K562 (cell line): Measurements from ENCODE around the gene GIPC3. TPM values are rescaled to one million over a fixed set of nuclear protein-coding genes. Genes with fewer than 3 reads are reported as not detected.

ENCODE experiments used
- ARHGAP35 ChIP-seq: fragments of 450-650 bp; IDR thresholded peaks from 2 replicates; pipeline ENCODE4 v1.6.1; 2018; ENCODE audit not compliant: partially characterized antibody
- BHLHE40 ChIP-seq: IDR thresholded peaks from 2 replicates; pipeline ENCODE4 v1.6.1; 2011; ENCODE audit warnings: low read length, improper control_type of control experiment
- BRF1 ChIP-seq: IDR thresholded peaks from 3 replicates; pipeline ENCODE4 v1.6.1; 2011; ENCODE audit warnings: borderline replicate concordance, mild to moderate bottlenecking; ENCODE audit not compliant: insufficient read length; ENCODE audit errors: extremely low read depth
- FOXA3 ChIP-seq, 2 experiments: fragments of 450-650 bp in 1 of 2; sonication (generic) in 1 of 2; formaldehyde crosslinking; IDR thresholded peaks in 1 of 2; conservative IDR thresholded peaks in 1 of 2; 2 replicates each; pipeline versions ENCODE4 v1.4.0 to v1.8.0; 2020 to 2022; ENCODE audit warnings: mild to moderate bottlenecking in 2 of 2, missing genetic modification reagents in 1 of 2
- HDAC1 ChIP-seq, 2 experiments: fragments of 450-650 bp; IDR thresholded peaks; 2 replicates each; pipeline ENCODE4 v1.6.1; 2016 to 2017; ENCODE audit warnings: inconsistent platforms in 1 of 2, mild to moderate bottlenecking in 1 of 2, moderate library complexity in 1 of 2
- HLTF ChIP-seq: fragments of 450-650 bp; IDR thresholded peaks from 2 replicates; pipeline ENCODE4 v1.6.1; 2016
- MIER1 ChIP-seq: fragments of 450-650 bp; IDR thresholded peaks from 2 replicates; pipeline ENCODE4 v1.6.1; 2016; ENCODE audit warnings: antibody characterized with exemption, mild to moderate bottlenecking, low read depth
- NR3C1 ChIP-seq: sonication (generic); formaldehyde crosslinking; IDR thresholded peaks from 2 replicates; pipeline ENCODE4 v1.8.1; 2022; ENCODE audit warnings: missing genetic modification reagents
- POLR2AphosphoS5 ChIP-seq: IDR thresholded peaks from 2 replicates; pipeline ENCODE4 v1.6.1; 2011; ENCODE audit warnings: mild to moderate bottlenecking, low read depth, low read length, moderate library complexity; ENCODE audit not compliant: control insufficient read depth, insufficient read depth
- PRDM10 ChIP-seq: fragments of 450-650 bp; IDR thresholded peaks from 2 replicates; pipeline ENCODE4 v1.6.1; 2018; ENCODE audit not compliant: partially characterized antibody
- SUPT5H ChIP-seq: fragments of 450-650 bp; IDR thresholded peaks from 2 replicates; pipeline ENCODE4 v1.6.1; 2016
- ZBED1 ChIP-seq: IDR thresholded peaks from 2 replicates; pipeline ENCODE4 v1.6.1; 2014
- ZFP30 ChIP-seq: fragments of 250-450 bp; sonication (Bioruptor Pico); IDR thresholded peaks from 2 replicates; pipeline ENCODE4 v1.8.0; 2022; ENCODE audit warnings: moderate library complexity, mild to moderate bottlenecking, inconsistent platforms, borderline replicate concordance
- ZKSCAN1 ChIP-seq: fragments of 150-350 bp; IDR thresholded peaks from 2 replicates; pipeline ENCODE4 v1.6.1; 2016; ENCODE audit warnings: low read depth, low read length
- ZNF354B ChIP-seq: fragments of 250-450 bp; sonication (Bioruptor Pico); IDR thresholded peaks from 2 replicates; pipeline ENCODE4 v1.4.0; 2020
- ZNF639 ChIP-seq, 2 experiments: fragments of 200-800 bp in 1 of 2; sonication (Bioruptor generic) in 1 of 2; sonication (generic) in 1 of 2; formaldehyde crosslinking in 1 of 2; IDR thresholded peaks in 1 of 2; conservative IDR thresholded peaks in 1 of 2; 2 replicates each; pipeline versions ENCODE4 v1.5.0 to v1.6.1; 2016 to 2020; ENCODE audit warnings: missing compliant biosample characterization in 1 of 2, missing genetic modification characterization in 1 of 2, missing genetic modification reagents in 1 of 2
- polyA plus RNA-seq, 8 experiments: library from polyadenylated mRNA; depleted of rRNA in 4 of 8; stranded (reverse) in 5 of 8; unstranded in 3 of 8; fragments of >200 nt; fragmentation: Nextera tagmentation in 2 of 8; fragmentation: Illumina TruSeq in 1 of 8; extraction: Ambion mirVana in 2 of 8; extraction: Trizol in 1 of 8; gene quantifications; 2 replicates each; pipeline versions ENCODE4 v1.2.1 to v1.2.3, GENCODE V29; 2011 to 2014; ENCODE audit warnings: inconsistent platforms in 1 of 8, missing spikeins in 1 of 8
- total RNA-seq, 7 experiments: library from RNA; depleted of rRNA in 6 of 7; stranded (reverse); fragments of >200 nt in 6 of 7; fragmentation: Illumina TruSeq in 2 of 7; extraction: Trizol in 2 of 7; gene quantifications; 2 replicates each; pipeline versions ENCODE4 v1.2.1 to v1.2.3, GENCODE V29; 2011 to 2021; ENCODE audit warnings: low replicate concordance in 1 of 7
- TF ChIP-seq, protein P1 (sequence below): fragments of 150-350 bp; IDR thresholded peaks from 2 replicates; pipeline ENCODE4 v1.6.1; 2014; ENCODE audit warnings: low read depth, mild to moderate bottlenecking, low read length, borderline replicate concordance
- TF ChIP-seq, protein P2 (sequence below): fragments of 450-650 bp; IDR thresholded peaks from 2 replicates; pipeline ENCODE4 v1.6.1; 2016; ENCODE audit warnings: antibody characterized with exemption

GIPC3 gene
- total and polyA plus RNA-seq, 9 of the 15 experiments (the other 6 are each of a cell fraction or from before 2014, with no cell fraction given): 0.03 to 3.6 (median 1.5) TPM; not detected in 1

DNA sequence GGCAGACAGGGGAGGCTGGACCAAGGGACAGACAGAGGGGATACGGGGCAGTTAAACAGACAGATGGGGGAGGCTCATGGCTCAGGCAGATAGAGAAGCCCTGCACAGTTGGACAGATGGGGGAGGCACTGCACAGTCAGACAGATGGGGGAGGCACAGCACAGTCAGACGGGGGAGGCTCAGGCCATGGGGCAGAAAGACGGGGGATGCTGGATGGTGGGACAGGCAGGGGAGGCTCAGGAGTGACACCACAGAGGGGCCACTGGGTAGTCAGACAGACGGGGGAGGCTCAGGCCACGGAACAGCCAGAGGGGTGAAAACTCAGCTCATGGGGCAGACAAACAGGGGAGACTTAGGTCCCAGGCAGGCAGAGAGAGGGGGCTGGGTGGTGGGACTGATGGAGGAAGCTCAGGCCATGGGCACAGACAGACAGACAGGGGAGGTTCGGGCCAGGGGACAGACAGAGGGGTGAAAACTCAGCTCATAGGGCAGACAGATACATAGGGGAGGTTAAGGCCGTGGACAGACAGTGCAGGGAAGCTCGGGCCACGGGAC lies 28.8 kb upstream of the GIPC3 start (continued):
- peak; percentile 38 for TF ChIP-seq PRDM10
- TF ChIP-seq ZNF354B (CRISPR knock-in tag): no peak
- peak; percentile 97 for TF ChIP-seq ARHGAP35
- TF ChIP-seq, protein P1, sequence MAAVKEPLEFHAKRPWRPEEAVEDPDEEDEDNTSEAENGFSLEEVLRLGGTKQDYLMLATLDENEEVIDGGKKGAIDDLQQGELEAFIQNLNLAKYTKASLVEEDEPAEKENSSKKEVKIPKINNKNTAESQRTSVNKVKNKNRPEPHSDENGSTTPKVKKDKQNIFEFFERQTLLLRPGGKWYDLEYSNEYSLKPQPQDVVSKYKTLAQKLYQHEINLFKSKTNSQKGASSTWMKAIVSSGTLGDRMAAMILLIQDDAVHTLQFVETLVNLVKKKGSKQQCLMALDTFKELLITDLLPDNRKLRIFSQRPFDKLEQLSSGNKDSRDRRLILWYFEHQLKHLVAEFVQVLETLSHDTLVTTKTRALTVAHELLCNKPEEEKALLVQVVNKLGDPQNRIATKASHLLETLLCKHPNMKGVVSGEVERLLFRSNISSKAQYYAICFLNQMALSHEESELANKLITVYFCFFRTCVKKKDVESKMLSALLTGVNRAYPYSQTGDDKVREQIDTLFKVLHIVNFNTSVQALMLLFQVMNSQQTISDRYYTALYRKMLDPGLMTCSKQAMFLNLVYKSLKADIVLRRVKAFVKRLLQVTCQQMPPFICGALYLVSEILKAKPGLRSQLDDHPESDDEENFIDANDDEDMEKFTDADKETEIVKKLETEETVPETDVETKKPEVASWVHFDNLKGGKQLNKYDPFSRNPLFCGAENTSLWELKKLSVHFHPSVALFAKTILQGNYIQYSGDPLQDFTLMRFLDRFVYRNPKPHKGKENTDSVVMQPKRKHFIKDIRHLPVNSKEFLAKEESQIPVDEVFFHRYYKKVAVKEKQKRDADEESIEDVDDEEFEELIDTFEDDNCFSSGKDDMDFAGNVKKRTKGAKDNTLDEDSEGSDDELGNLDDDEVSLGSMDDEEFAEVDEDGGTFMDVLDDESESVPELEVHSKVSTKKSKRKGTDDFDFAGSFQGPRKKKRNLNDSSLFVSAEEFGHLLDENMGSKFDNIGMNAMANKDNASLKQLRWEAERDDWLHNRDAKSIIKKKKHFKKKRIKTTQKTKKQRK: no peak
- TF ChIP-seq BHLHE40: peak; percentile 14; the same call in 1 of the 2 replicates
- TF ChIP-seq SUPT5H: 0 out of 2 replicates have a peak, but pooled peaks have one; percentile 24
- TF ChIP-seq MIER1: peak; percentile 66; the same call in 1 of the 2 replicates
- 0 out of 2 replicates have a peak, but pooled peaks have one; percentile 7 for TF ChIP-seq NR3C1
- 0 out of 4 replicates have a peak, but pooled peaks of 1 of the 2 experiments have one; percentile 30 for TF ChIP-seq ZNF639 (CRISPR knock-in tag; conservative IDR thresholded peaks at IDR 0.05 in 1 of 2, IDR thresholded peaks at IDR 0.05 in 1 of 2)
- no peak for TF ChIP-seq BRF1
- 0 out of 2 replicates have a peak, but pooled peaks have one; percentile 28 for TF ChIP-seq ZKSCAN1
- TF ChIP-seq ZBED1: 0 out of 2 replicates have a peak, but pooled peaks have one; percentile 45
- no peak for TF ChIP-seq POLR2AphosphoS5
- TF ChIP-seq HDAC1 (IDR thresholded peaks at IDR 0.05): peak in 1 of 2 experiments; percentile 13; a peak in 1 of 4 replicates
- no peak for TF ChIP-seq ZFP30 (CRISPR knock-in tag)
- 0 out of 2 replicates have a peak, but pooled peaks have one; percentile 59 for TF ChIP-seq HLTF
- TF ChIP-seq, protein P2, sequence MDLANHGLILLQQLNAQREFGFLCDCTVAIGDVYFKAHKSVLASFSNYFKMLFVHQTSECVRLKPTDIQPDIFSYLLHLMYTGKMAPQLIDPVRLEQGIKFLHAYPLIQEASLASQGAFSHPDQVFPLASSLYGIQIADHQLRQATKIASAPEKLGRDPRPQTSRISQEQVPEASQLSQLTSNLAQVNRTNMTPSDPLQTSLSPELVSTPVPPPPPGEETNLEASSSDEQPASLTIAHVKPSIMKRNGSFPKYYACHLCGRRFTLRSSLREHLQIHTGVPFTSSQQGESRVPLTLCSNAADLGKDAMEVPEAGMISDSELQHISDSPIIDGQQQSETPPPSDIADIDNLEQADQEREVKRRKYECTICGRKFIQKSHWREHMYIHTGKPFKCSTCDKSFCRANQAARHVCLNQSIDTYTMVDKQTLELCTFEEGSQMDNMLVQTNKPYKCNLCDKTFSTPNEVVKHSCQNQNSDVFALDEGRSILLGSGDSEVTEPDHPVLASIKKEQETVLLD: 0 out of 2 replicates have a peak, but pooled peaks have one; percentile 39
- no peak for TF ChIP-seq FOXA3 (CRISPR knock-in tag; conservative IDR thresholded peaks at IDR 0.05 in 1 of 2, IDR thresholded peaks at IDR 0.05 in 1 of 2)
